ENCODE measurements around the gene SIGLEC12.
"Not testable (repeated sequence)": the region's sequence is repeated elsewhere in the genome, so short reads cannot be mapped to it uniquely, and the experiment has no call there.

The SIGLEC12 gene

GRCh38 chr19:51457351-51458013, 44.1 kb downstream of the SIGLEC12 start:
- DNase-seq, result no peak

- DNase-seq, result no peak
These were observed 44.9 kb downstream of the SIGLEC12 start for GRCh38 chr19:51456541-51457290.

- no peak for DNase-seq
These were observed 50.8 kb downstream of the SIGLEC12 start for GRCh38 chr19:51450730-51451307.

DNA sequence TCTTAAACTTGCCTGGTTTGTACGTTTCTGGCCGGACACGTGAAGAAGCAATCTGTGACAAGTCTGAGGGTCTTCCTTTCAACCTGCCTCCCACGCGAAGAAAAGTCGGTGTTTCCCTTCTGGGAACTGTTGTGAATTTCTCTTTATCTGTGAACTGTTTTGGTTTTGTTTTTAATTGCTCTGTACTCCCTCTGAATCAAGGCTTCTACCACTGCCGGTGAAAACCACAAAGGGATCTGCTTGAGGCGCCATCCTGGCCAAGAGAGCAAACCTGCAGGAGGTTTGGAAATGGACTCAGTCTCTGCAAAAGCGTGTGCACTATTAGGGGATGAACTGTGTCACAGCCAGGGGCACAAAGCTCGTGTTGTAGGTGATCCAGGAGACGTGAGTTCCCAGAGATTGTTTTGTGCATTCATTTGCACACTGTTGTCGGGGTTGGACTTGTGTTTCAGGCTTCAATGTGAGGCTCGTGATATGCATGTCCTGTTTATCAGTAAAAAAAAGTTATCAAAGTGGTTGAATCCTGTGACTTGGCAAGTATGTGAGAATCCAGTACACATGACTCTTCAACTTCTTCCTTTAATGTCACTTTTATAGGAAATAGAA, 53.1 kb downstream of the SIGLEC12 start:
- peak; percentile 63 for DNase-seq

GRCh38 chr19:51448011-51448410, 53.6 kb downstream of the SIGLEC12 start:
- no peak for DNase-seq

DNA sequence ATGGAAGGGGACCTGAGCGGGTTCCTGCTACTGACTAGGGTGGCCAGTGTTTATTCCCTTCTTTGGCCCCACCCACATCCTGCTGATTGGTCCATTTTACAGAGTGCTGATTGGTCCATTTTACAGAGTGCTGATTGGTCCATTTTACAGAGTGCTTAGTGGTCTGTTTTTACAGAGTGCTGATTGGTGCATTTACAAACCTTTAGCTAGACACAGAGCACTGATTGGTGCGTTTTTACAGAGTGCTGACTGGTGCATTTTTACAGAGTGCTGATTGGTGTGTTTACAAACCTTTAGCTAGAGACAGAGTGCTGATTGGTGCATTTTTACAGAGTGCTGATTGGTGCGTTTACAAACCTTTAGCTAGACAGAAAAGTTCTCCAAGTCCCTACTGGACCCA, 54.1 kb downstream of the SIGLEC12 start:
- DNase-seq, result not testable (repeated sequence)

DNA sequence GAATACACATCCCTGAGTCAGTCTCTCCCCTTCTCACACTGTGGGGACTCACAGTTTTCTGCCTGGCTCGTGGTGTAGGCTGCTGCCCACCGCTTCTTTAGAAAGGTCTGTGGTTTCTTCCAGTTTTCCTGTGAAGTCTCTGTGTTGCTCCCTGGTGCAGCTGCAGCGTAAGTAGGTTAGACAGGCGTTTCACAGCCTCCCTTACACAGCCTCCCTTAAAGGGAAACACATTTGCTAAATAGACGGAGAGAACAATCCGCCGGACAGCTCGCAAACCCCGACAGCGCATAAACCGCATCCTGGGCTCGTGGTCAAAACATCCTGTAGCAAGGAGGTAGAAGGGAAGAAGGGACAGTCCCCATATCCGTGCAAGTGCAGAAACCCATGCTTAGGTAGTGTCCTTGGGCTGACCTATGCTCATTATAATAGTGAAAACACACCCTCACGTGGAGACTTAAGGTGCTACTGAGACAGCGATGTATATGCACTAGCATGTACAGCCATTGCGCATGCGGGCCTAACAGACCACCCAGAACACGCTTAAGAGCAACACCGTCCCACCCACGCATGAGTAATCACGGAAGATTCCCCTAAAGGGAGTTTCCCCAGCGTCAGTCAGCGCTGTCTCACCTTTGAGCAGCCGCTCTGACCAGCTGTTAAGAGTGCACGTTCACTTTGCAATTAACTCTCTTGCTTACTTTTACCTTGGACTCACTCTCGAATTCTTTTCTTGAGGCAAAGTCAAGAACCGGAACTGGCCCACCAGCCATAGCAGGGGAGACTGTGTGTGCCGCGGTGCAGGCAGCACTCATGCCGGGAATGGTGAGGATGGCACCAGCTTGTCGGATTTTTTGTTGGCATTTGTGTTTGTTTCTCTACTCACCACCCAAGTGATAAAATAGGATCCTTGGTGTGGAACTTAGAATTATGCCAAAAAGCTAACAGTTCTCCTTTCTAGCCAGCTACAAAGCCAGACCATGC, 59.9 kb downstream of the SIGLEC12 start:
- DNase-seq, result peak; percentile 95
